AG04449 (cell line): ENCODE data around the gene ANKRD33.

Experiments
- CTCF ChIA-PET: fragments of 350-600 bp; formaldehyde crosslinking; extraction: SDS; loops from one replicate; lab custom pipeline; 2021; ENCODE audit warnings: antibody characterized with exemption; lab: Yijun Ruan, JAX
- POLR2A ChIA-PET: fragments of 400-600, 350-600 bp; formaldehyde crosslinking; extraction: SDS; loops from one replicate; lab custom pipeline; 2020; ENCODE audit warnings: antibody characterized with exemption, inconsistent platforms; lab: Yijun Ruan, JAX
- DNase-seq: peaks from one replicate; pipeline ENCODE4 v3.0.0-alpha.2; 2010; ENCODE audit warnings: low read depth, low spot score
- H3K4me3 ChIP-seq: 2 replicates; pipeline ENCODE4 v1.5.1; 2011; ENCODE audit warnings: low read depth, mild to moderate bottlenecking, control low read depth, low read length
- TF ChIP-seq, protein P1 (sequence below): IDR thresholded peaks from one replicate; pipeline ENCODE4 v1.5.1; 2011; ENCODE audit warnings: mild to moderate bottlenecking, moderate library complexity, low read length, control low read depth, inconsistent platforms; ENCODE audit not compliant: insufficient read depth; ENCODE audit errors: missing control alignments

ANKRD33 gene

GRCh38 chr12:51937926-51938325 is 50.0 kb downstream of the ANKRD33 start:
- DNase-seq = no peak
- no peak overlapping the region for H3K4me3 ChIP-seq
- CTCF ChIA-PET = interaction anchor here (0.9 to 6.3 kb wide), 2 partner anchors 15 to 56 kb away, joined by 3 to 73 read pairs; no protein-coding TSS in a partner anchor
- POLR2A ChIA-PET = no interaction called here
- TF ChIP-seq, protein P1, sequence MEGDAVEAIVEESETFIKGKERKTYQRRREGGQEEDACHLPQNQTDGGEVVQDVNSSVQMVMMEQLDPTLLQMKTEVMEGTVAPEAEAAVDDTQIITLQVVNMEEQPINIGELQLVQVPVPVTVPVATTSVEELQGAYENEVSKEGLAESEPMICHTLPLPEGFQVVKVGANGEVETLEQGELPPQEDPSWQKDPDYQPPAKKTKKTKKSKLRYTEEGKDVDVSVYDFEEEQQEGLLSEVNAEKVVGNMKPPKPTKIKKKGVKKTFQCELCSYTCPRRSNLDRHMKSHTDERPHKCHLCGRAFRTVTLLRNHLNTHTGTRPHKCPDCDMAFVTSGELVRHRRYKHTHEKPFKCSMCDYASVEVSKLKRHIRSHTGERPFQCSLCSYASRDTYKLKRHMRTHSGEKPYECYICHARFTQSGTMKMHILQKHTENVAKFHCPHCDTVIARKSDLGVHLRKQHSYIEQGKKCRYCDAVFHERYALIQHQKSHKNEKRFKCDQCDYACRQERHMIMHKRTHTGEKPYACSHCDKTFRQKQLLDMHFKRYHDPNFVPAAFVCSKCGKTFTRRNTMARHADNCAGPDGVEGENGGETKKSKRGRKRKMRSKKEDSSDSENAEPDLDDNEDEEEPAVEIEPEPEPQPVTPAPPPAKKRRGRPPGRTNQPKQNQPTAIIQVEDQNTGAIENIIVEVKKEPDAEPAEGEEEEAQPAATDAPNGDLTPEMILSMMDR = no peak

GRCh38 chr12:51938726-51939125 is 50.8 kb downstream of the ANKRD33 start:
- ChIA-PET CTCF (interaction anchor here (6.3 kb wide), 1 partner anchor 16 kb away, joined by 73 read pairs; no protein-coding TSS in a partner anchor), POLR2A (no interaction called here)
- DNase-seq = no peak

GRCh38 chr12:51941011-51941581 is 53.2 kb downstream of the ANKRD33 start:
- TF ChIP-seq, protein P1 = no peak
- H3K4me3 ChIP-seq = no peak overlapping the region
- ChIA-PET POLR2A (no interaction called here), CTCF (interaction anchor here (1.0 to 1.4 kb wide), 4 partner anchors 14 to 52 kb away, joined by 3 to 5 read pairs (median 4); no protein-coding TSS in a partner anchor)
- no peak for DNase-seq

More at GRCh38 chr12:51938726-51939125, 50.8 kb downstream of the ANKRD33 start:
- H3K4me3 ChIP-seq = no peak overlapping the region
- TF ChIP-seq, protein P1 = no peak
